GM12874 (cell line): ENCODE measurements around the gene F2.

ENCODE experiments used
- TF ChIP-seq, protein P1 (sequence below): IDR thresholded peaks from 2 replicates; pipeline ENCODE4 v1.5.1; 2011; ENCODE audit warnings: low read depth, mild to moderate bottlenecking, control low read depth, low read length, moderate library complexity; ENCODE audit not compliant: insufficient read depth

Gene F2

DNA sequence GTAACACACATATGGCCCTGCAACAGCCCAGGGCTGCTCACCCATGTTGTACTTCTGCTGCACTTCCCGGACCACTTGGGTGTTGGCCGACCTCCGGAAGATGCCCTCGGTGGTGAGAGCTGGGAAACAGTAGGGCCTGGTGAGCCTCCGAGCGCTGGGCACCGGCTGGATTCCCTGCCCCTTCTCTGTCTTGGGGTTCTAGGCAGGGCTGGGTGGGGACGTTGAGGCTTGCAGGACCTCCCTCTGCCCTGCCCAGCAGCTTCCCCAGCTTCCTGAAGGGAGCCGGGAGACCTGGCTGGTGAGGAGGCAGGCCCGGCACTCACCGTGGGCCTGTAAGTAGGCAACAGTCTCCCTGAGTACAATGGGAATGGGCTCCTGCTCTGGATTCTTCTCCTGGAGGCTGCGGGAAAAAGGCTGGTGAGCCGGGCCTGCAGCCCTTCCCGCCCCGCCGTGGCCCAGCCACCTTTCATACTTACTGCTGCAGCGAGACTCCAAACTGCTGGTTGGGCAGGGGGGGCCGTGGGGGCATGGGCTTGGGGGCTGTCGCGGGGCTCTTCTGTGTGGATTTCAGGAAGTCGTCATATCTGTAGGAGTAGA is 38.8 kb upstream of the F2 start:
- TF ChIP-seq, protein P1, sequence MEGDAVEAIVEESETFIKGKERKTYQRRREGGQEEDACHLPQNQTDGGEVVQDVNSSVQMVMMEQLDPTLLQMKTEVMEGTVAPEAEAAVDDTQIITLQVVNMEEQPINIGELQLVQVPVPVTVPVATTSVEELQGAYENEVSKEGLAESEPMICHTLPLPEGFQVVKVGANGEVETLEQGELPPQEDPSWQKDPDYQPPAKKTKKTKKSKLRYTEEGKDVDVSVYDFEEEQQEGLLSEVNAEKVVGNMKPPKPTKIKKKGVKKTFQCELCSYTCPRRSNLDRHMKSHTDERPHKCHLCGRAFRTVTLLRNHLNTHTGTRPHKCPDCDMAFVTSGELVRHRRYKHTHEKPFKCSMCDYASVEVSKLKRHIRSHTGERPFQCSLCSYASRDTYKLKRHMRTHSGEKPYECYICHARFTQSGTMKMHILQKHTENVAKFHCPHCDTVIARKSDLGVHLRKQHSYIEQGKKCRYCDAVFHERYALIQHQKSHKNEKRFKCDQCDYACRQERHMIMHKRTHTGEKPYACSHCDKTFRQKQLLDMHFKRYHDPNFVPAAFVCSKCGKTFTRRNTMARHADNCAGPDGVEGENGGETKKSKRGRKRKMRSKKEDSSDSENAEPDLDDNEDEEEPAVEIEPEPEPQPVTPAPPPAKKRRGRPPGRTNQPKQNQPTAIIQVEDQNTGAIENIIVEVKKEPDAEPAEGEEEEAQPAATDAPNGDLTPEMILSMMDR: no peak

DNA sequence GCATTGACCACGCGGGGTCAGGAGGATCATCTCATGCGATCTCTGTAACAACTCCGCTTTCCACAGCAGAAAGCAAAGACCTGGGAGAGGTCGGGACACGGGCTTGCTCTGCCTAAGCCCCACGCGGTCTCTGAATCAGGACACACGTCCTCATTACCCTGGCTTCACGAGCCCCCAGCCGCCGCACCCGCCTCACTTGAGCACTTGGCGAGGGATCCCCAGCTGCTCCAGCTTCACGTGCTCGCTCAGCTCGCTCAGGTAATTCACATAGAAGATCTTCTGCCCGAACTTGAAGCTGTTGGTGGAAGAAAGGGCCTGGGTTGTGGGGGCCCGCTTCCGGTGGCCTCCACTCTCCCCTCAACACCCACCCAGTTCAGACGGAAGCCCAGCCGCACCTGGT is 38.2 kb upstream of the F2 start:
- TF ChIP-seq, protein P1: no peak

DNA sequence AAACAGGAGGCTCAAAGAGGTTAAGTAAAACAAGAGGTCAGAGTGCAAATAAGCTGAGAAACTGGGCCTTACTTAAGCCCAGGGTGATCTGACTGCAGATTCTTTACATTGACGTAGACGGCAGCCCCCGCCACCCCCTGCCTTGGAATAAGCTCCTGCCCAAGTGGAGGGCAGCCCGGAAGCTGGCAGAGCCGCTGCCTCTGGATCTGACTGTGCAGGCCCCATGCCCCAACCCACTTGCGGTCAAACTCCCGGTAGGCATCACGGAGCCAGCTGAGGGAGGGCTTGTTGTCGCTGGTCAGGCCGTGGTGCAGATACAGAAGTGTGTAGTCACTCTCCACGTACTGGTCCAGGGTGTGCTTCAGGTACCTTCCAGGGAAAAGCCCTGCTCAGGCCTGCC is 37.2 kb upstream of the F2 start:
- TF ChIP-seq, protein P1: no peak

DNA sequence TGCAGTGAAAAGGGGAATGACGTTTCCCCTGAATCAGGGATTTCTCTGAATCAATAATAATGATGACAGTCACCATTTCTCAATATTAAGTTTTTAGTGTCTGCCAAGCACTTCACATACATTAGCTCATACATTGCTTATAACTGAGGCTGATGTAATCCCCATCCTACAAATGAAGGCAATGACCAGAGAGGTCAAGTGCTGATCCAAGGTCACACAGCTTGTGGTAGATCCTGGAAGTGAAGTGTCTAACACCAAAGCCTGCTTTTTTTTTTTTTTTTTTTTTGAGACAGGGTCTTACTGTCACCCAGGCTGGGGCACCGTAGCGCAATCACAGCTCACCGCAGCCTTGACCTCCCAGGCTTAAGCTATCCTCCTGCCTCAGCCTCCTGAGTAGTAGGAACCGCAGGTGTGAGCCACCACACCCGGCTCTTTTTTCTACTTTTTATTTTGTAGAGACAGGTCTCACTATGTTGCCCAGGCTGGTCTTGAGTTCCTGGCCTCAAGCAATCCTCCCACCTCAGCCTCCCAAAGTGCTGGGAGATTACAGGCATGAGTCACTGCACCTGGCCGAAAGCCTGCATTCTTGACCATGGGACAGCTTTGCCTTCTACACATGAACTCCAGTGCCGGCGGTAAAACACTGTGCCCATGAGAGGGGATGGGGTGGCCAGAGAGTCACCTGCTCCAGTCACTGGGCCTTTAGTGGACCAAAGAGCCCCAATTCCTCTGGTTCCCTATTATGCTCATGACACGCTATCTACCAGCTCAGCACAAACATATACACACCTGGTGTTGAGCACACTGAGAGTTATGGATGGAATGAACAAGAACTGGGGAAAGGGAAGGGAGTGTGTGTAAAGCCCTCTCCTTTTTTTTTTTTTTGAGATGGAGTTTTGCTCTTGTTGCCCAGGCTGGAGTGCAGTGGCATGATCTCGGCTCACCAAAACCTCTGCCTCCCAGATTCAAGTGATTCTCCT is 36.0 kb upstream of the F2 start:
- TF ChIP-seq, protein P1: no peak

DNA sequence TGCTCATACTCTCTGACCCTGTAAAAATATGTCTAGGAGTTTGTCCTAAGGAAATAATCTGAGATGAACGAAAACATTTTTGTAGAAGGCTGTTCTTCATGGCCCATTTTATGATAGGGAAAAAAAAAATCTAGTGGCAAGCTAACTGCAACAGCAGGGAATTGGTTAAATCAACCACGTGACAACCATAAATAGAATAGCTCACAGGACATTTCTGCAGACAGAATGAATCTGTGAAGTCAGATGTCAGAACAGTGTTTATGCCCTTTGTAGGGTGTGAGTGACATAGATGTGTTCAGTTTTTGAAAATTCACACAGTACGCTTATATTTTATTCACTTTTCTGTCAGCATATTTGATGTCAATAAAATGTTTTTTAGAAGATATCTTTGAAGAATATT is 34.6 kb upstream of the F2 start:
- TF ChIP-seq, protein P1: no peak

DNA sequence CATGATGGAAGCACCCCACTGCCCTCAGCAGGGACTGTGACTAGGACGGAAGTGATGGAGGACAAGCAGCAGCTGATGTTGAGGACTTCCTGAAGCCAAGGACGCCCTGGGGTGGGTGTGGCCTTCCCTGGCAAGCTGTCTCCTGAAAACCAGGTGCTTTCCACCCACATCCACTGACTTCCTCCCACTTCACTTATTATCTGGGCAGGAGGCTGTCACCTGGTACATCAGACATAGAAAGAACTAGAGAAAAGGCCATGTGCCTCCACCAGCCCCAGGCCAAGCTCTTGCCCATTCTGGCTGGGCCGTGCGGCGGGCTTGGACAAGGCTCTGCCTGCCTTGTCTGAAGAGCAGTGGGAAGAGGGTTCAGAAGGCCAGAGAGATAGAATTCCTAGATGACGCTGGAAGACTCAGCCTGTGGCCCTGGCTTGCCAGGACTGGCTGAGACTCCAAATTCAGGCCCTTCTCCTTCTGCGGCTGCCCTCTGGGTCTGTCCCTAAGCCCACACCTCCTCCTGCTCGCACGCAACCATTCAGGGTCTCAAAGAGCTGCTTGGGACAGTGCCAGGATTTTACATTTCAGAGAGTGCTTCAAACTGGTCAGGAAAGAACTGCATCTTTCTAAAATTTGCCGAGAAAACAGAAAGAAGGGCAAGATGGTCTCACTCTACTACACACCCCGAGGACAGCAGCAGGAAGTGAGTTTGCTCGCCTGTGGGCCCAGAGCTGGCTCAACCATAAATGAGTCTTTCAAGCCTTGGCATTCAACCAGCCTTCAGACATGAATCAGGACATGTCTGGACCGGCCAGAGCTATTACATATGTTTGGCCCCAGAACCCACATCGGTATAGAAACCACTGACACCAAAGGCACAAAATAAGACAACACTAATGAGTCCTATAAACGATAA is 31.9 kb upstream of the F2 start:
- TF ChIP-seq, protein P1: no peak

DNA sequence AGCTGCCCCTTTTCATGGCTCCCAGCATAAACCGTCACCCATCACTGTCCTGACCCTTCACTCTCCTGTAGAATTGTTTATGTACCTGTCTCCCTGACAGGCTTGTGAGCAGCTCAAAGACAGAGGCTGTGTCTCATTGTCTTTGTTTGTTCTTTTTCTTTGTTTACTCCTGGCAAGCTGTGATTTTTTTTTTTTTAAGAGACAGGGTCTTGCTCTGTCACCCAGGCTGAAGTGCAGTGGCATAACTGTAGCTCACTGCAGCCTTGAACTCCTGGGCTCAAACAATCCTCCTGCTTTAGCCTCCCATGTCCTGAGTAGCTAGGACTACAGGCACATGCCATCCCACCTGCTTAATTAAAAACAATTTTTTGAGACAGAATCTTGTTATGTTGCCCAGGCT is 28.3 kb upstream of the F2 start:
- TF ChIP-seq, protein P1: no peak
